Endothelial cell of umbilical vein (primary cell): ENCODE measurements around the gene KCNK16.

Experiments used
- CTCF ChIP-seq, 2 donors: IDR thresholded peaks; 1 replicate in 1 of 2; 2 replicates in 1 of 2; pipeline ENCODE4 v1.5.1; 2011; ENCODE audit warnings: low read length in 2 of 2, mild to moderate bottlenecking in 2 of 2, moderate library complexity in 2 of 2, control low read depth in 1 of 2, inconsistent platforms in 1 of 2, low read depth in 1 of 2; ENCODE audit not compliant: insufficient read depth in 1 of 2; ENCODE audit errors: extremely low read depth in 1 of 2
- EZH2 ChIP-seq: IDR thresholded peaks from 2 replicates; pipeline ENCODE4 v1.6.1; 2012; ENCODE audit warnings: borderline replicate concordance, low read depth, mild to moderate bottlenecking, moderate library complexity, low read length, inconsistent platforms; ENCODE audit not compliant: severe bottlenecking
- MAX ChIP-seq: IDR thresholded peaks from 2 replicates; pipeline ENCODE4 v1.6.1; 2011; ENCODE audit not compliant: insufficient read depth, insufficient read length
- MYC ChIP-seq: IDR thresholded peaks from one replicate; pipeline ENCODE4 v1.6.1; 2011; ENCODE audit warnings: mild to moderate bottlenecking, low read depth, low read length
- POLR2A ChIP-seq: IDR thresholded peaks from 2 replicates; pipeline ENCODE4 v1.6.1; 2012; ENCODE audit warnings: low read depth, mild to moderate bottlenecking, control low read depth, low read length
- POLR2AphosphoS5 ChIP-seq: IDR thresholded peaks from 2 replicates; pipeline ENCODE4 v1.6.1; 2012; ENCODE audit warnings: low read depth, mild to moderate bottlenecking, control low read depth, low read length, moderate library complexity; ENCODE audit not compliant: insufficient read depth

GRCh38 chr6:39360378-39360777 lies 37.9 kb upstream of the KCNK16 start:
- TF ChIP-seq EZH2 (no peak), POLR2AphosphoS5 (no peak), CTCF (IDR thresholded peaks at IDR 0.05; ENCODE audit: extremely low read depth in 1 of 2, insufficient read depth in 1 of 2, low read depth in 1 of 2, low read length in 2 of 2) (no peak), POLR2A (no peak), MAX (no peak), MYC (no peak)
